GM06990 (cell line): ENCODE data around the gene EPHA8.

ENCODE experiments used
- DNase-seq: peaks from one replicate; pipeline ENCODE4 v3.0.0-alpha.2; 2011; ENCODE audit not compliant: insufficient read length; ENCODE audit errors: extremely low read depth
- H3K27me3 ChIP-seq: replicated peaks from 2 replicates; pipeline ENCODE4 v1.6.0; 2011; ENCODE audit warnings: low read length; ENCODE audit not compliant: control insufficient read depth, insufficient read depth
- H3K36me3 ChIP-seq: 2 replicates; pipeline ENCODE4 v1.5.1; 2011; ENCODE audit warnings: low read length; ENCODE audit not compliant: control insufficient read depth, insufficient read depth
- H3K4me3 ChIP-seq: replicated peaks from 2 replicates; pipeline ENCODE4 v1.5.1; 2011; ENCODE audit warnings: low read depth, mild to moderate bottlenecking, control low read depth, low read length
- TF ChIP-seq, protein P1 (sequence below): IDR thresholded peaks from 2 replicates; pipeline ENCODE4 v1.5.1; 2011; ENCODE audit warnings: low read length, control low read depth, mild to moderate bottlenecking, inconsistent platforms; ENCODE audit not compliant: insufficient read depth, poor library complexity, severe bottlenecking

Gene EPHA8

GRCh38 chr1:22530715-22531114, 32.6 kb upstream of the EPHA8 start:
- peaks cover 6% of the 10 kb centered on the region for H3K36me3 ChIP-seq
- no peaks in the 10 kb centered on the region for H3K27me3 ChIP-seq
- TF ChIP-seq, protein P1, sequence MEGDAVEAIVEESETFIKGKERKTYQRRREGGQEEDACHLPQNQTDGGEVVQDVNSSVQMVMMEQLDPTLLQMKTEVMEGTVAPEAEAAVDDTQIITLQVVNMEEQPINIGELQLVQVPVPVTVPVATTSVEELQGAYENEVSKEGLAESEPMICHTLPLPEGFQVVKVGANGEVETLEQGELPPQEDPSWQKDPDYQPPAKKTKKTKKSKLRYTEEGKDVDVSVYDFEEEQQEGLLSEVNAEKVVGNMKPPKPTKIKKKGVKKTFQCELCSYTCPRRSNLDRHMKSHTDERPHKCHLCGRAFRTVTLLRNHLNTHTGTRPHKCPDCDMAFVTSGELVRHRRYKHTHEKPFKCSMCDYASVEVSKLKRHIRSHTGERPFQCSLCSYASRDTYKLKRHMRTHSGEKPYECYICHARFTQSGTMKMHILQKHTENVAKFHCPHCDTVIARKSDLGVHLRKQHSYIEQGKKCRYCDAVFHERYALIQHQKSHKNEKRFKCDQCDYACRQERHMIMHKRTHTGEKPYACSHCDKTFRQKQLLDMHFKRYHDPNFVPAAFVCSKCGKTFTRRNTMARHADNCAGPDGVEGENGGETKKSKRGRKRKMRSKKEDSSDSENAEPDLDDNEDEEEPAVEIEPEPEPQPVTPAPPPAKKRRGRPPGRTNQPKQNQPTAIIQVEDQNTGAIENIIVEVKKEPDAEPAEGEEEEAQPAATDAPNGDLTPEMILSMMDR, result no peak
- H3K4me3 ChIP-seq, result no peak overlapping the region
- DNase-seq, result no peak

GRCh38 chr1:22531251-22531650, 32.0 kb upstream of the EPHA8 start:
- H3K4me3 ChIP-seq, result no peak overlapping the region
- H3K27me3 ChIP-seq, result no peaks in the 10 kb centered on the region
- H3K36me3 ChIP-seq, result peaks cover 6% of the 10 kb centered on the region
- TF ChIP-seq, protein P1, result no peak
- DNase-seq, result no peak

- Histone ChIP-seq H3K36me3 (no peaks in the 10 kb centered on the region; the same call in 1 of the 2 replicates), H3K27me3 (no peaks in the 10 kb centered on the region), H3K4me3 (no peak overlapping the region)
- TF ChIP-seq, protein P1, result no peak
- DNase-seq, result no peak
Observed at GRCh38 chr1:22533244-22533895, 29.9 kb upstream of the EPHA8 start.

DNA sequence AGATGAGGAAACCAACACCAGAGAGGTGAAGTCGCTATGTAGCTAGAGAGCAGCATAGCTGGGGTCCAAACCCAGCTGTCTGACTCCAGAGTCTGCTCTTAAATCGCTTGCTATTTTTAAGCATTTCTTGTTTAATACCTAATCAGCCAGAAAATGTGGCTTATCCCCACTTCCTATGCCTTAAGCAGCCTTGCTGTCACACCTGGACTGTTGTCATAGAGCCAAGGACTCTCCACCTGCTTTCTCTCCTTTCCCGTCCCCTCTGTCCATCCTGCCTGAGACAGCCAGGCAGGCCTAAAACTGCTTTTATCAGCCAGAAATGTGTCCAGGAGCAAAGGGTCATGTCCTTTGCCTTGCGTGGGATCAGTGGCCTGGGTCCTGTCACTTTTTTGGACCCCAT, 28.3 kb upstream of the EPHA8 start:
- H3K4me3 ChIP-seq, result no peak overlapping the region
- no peak for DNase-seq
- no peaks in the 10 kb centered on the region; the same call in 1 of the 2 replicates for H3K36me3 ChIP-seq
- no peaks in the 10 kb centered on the region for H3K27me3 ChIP-seq
- TF ChIP-seq, protein P1, result no peak

GRCh38 chr1:22535399-22535798, 27.9 kb upstream of the EPHA8 start:
- no peak for DNase-seq
- TF ChIP-seq, protein P1, result no peak
- Histone ChIP-seq H3K27me3 (no peaks in the 10 kb centered on the region), H3K4me3 (no peak overlapping the region), H3K36me3 (no peaks in the 10 kb centered on the region; the same call in 1 of the 2 replicates)

GRCh38 chr1:22536506-22536905, 26.8 kb upstream of the EPHA8 start:
- H3K27me3 ChIP-seq, result no peaks in the 10 kb centered on the region
- TF ChIP-seq, protein P1, result no peak
- no peaks in the 10 kb centered on the region; the same call in 1 of the 2 replicates for H3K36me3 ChIP-seq
- H3K4me3 ChIP-seq, result no peak overlapping the region
- no peak for DNase-seq
